IMR-90 (cell line): ENCODE results near the gene FOXO4. TPM values are rescaled to one million over a fixed set of nuclear protein-coding genes. Genes with fewer than 3 reads are reported as not detected.

Source experiments
- ATAC-seq: fragments of 200-7000 bp; cut with Tn5 transposase; 2 replicates; pipeline ENCODE4 v1.9.1; 2020; ENCODE audit warnings: low read depth, mild to moderate bottlenecking, moderate library complexity
- BruUV-seq: library from RNA; stranded (reverse); fragments of 400-500 nt; replicated peaks from 2 replicates; lab custom pipeline; 2021; lab: Mats Ljungman, UMichigan
- CTCF ChIA-PET: fragments of 300-600 bp; formaldehyde crosslinking; extraction: SDS; loops from one replicate; lab custom pipeline; 2021; ENCODE audit warnings: antibody characterized with exemption; lab: Yijun Ruan, JAX
- POLR2A ChIA-PET: fragments of 300-600 bp; sonication (Branson Sonifier 250); formaldehyde crosslinking; loops from one replicate; lab custom pipeline; 2022; ENCODE audit warnings: antibody characterized with exemption; ENCODE audit not compliant: unreplicated experiment; lab: Charles Lee
- DNase-seq: peaks from one replicate; pipeline ENCODE4 v3.0.0; 2013
- H2AFZ ChIP-seq: replicated peaks from 2 replicates; pipeline ENCODE3; 2013; ENCODE audit warnings: low read length, mild to moderate bottlenecking; ENCODE audit not compliant: poor library complexity
- H2AK5ac ChIP-seq: 2 replicates; pipeline ENCODE4 v1.6.1; 2013; ENCODE audit warnings: low read depth, low read length, inconsistent platforms
- H2AK9ac ChIP-seq: replicated peaks from 2 replicates; pipeline ENCODE3; 2013; ENCODE audit warnings: mild to moderate bottlenecking, low read depth, low read length, moderate library complexity; ENCODE audit not compliant: poor library complexity
- H2BK120ac ChIP-seq: 2 replicates; pipeline ENCODE4 v1.6.1; 2013; ENCODE audit warnings: low read depth, low read length, inconsistent platforms
- H2BK15ac ChIP-seq: 3 replicates; pipeline ENCODE4 v1.6.1; 2013; ENCODE audit warnings: low read depth, low read length, inconsistent platforms
- H2BK20ac ChIP-seq: 2 replicates; pipeline ENCODE4 v1.6.1; 2013; ENCODE audit warnings: low read depth, mild to moderate bottlenecking, inconsistent platforms, low read length, moderate library complexity
- H2BK5ac ChIP-seq: 2 replicates; pipeline ENCODE4 v1.6.1; 2013; ENCODE audit warnings: mild to moderate bottlenecking, low read depth, low read length, inconsistent platforms; ENCODE audit not compliant: poor library complexity, severe bottlenecking
- H3K14ac ChIP-seq: replicated peaks from 2 replicates; pipeline ENCODE4 v1.6.1; 2013; ENCODE audit warnings: low read depth, low read length, inconsistent platforms
- H3K18ac ChIP-seq: 2 replicates; pipeline ENCODE4 v1.6.1; 2013; ENCODE audit warnings: low read depth, low read length, control low read depth
- H3K23ac ChIP-seq: 2 replicates; pipeline ENCODE4 v1.6.1; 2013; ENCODE audit warnings: low read depth, low read length, inconsistent platforms
- H3K27ac ChIP-seq: 2 replicates; pipeline ENCODE4 v1.5.1; 2013; ENCODE audit warnings: mild to moderate bottlenecking, control low read depth, low read length; ENCODE audit not compliant: insufficient read depth
- H3K27me3 ChIP-seq: 2 replicates; pipeline ENCODE4 v1.6.1; 2013; ENCODE audit warnings: low read length; ENCODE audit not compliant: control insufficient read depth, insufficient read depth
- H3K36me3 ChIP-seq: 2 replicates; pipeline ENCODE4 v1.6.1; 2013; ENCODE audit warnings: low read length, mixed read lengths; ENCODE audit not compliant: control insufficient read depth, insufficient read depth
- H3K4ac ChIP-seq: 2 replicates; pipeline ENCODE4 v1.6.1; 2013; ENCODE audit warnings: low read depth, low read length, inconsistent platforms
- H3K4me1 ChIP-seq: 2 replicates; pipeline ENCODE4 v1.6.1; 2013; ENCODE audit warnings: low read length, mixed read lengths; ENCODE audit not compliant: control insufficient read depth, insufficient read depth
- H3K4me2 ChIP-seq: 2 replicates; pipeline ENCODE4 v1.6.1; 2013; ENCODE audit warnings: low read depth, mild to moderate bottlenecking, control low read depth, low read length, moderate library complexity
- H3K4me3 ChIP-seq: 2 replicates; pipeline ENCODE4 v1.5.1; 2013; ENCODE audit warnings: low read depth, mild to moderate bottlenecking, control low read depth, low read length, moderate library complexity; ENCODE audit not compliant: insufficient read depth
- H3K56ac ChIP-seq: 2 replicates; pipeline ENCODE4 v1.6.1; 2013; ENCODE audit warnings: low read length, inconsistent platforms; ENCODE audit not compliant: insufficient read depth; ENCODE audit errors: extremely low read depth
- H3K79me1 ChIP-seq, 2 experiments: 2 replicates each; pipeline ENCODE4 v1.6.1; 2013; ENCODE audit warnings: low read length in 2 of 2, inconsistent platforms in 1 of 2, low read depth in 1 of 2
- H3K9ac ChIP-seq: 2 replicates; pipeline ENCODE4 v1.6.1; 2013; ENCODE audit warnings: low read depth, low read length, control low read depth
- H3K9me1 ChIP-seq: 2 replicates; pipeline ENCODE4 v1.6.1; 2013; ENCODE audit warnings: low read length, inconsistent platforms; ENCODE audit not compliant: insufficient read depth
- H3K9me3 ChIP-seq: 2 replicates; pipeline ENCODE4 v1.6.1; 2013; ENCODE audit warnings: low read length; ENCODE audit not compliant: control insufficient read depth, insufficient read depth
- H4K20me1 ChIP-seq: 2 replicates; pipeline ENCODE4 v1.6.1; 2013; ENCODE audit warnings: low read length, inconsistent platforms; ENCODE audit not compliant: insufficient read depth
- H4K5ac ChIP-seq: 2 replicates; pipeline ENCODE4 v1.6.1; 2013; ENCODE audit warnings: mild to moderate bottlenecking, low read depth, low read length, control low read depth
- H4K8ac ChIP-seq, 2 experiments: 2 replicates each; pipeline ENCODE4 v1.6.1; 2013; ENCODE audit warnings: low read depth in 2 of 2, low read length in 2 of 2, control low read depth in 1 of 2, inconsistent platforms in 1 of 2
- H4K91ac ChIP-seq: 2 replicates; pipeline ENCODE4 v1.6.1; 2013; ENCODE audit warnings: low read depth, low read length, inconsistent platforms; ENCODE audit not compliant: insufficient read depth
- BHLHE40 ChIP-seq: fragments of 150-350 bp; IDR thresholded peaks from 2 replicates; pipeline ENCODE4 v1.6.1; 2016; ENCODE audit warnings: mild to moderate bottlenecking, low read depth, low read length
- CHD1 ChIP-seq: IDR thresholded peaks from 2 replicates; pipeline ENCODE4 v1.6.1; 2012; ENCODE audit warnings: low read depth, low read length, improper control_type of control experiment
- FOS ChIP-seq: fragments of 150-350 bp; IDR thresholded peaks from 2 replicates; pipeline ENCODE4 v1.6.1; 2016; ENCODE audit warnings: low read depth, low read length
- MAFK ChIP-seq: IDR thresholded peaks from 2 replicates; pipeline ENCODE4 v1.6.1; 2012; ENCODE audit warnings: low read depth, low read length, improper control_type of control experiment
- MXI1 ChIP-seq: IDR thresholded peaks from 2 replicates; pipeline ENCODE4 v1.6.1; 2012; ENCODE audit warnings: low read depth, mild to moderate bottlenecking, low read length, moderate library complexity, borderline replicate concordance
- NFE2L2 ChIP-seq: fragments of 150-350 bp; IDR thresholded peaks from 2 replicates; pipeline ENCODE4 v1.6.1; 2016; ENCODE audit warnings: low read depth, mild to moderate bottlenecking, low read length
- POLR2A ChIP-seq: IDR thresholded peaks from 2 replicates; pipeline ENCODE4 v1.6.1; 2012; ENCODE audit warnings: mild to moderate bottlenecking, low read depth, low read length
- RAD21 ChIP-seq: IDR thresholded peaks from 2 replicates; pipeline ENCODE4 v1.6.1; 2012; ENCODE audit warnings: low read length, improper control_type of control experiment
- RCOR1 ChIP-seq: IDR thresholded peaks from 2 replicates; pipeline ENCODE4 v1.6.1; 2012; ENCODE audit warnings: mild to moderate bottlenecking, low read length, improper control_type of control experiment; ENCODE audit not compliant: insufficient replicate concordance
- SMC3 ChIP-seq: fragments of 150-350 bp; IDR thresholded peaks from 2 replicates; pipeline ENCODE4 v1.6.1; 2016; ENCODE audit warnings: low read depth, mild to moderate bottlenecking, antibody characterized with exemption, low read length, moderate library complexity
- WGBS, 2 experiments: methylation state at CpG; one replicate each; pipeline versions ENCODE4 v1.1.5 to v1.1.7; 2013; ENCODE audit warnings: missing lambda C conversion rate in 2 of 2; ENCODE audit not compliant: insufficient read length in 1 of 2; ENCODE audit errors: extremely low coverage in 2 of 2; 5-methylcytosine and 5-hydroxymethylcytosine counted together
- dilution Hi-C: fragments of 300-500 bp; cut with HindIII; formaldehyde crosslinking; loops from one replicate; pipeline ENCODE4 v1.14.3; 2018; ENCODE audit warnings: low sequenced_read_pairs; ENCODE audit not compliant: unreplicated experiment
- in situ Hi-C: fragments of 300-500 bp; cut with MboI; formaldehyde crosslinking; loops from 3 replicates; pipeline ENCODE4 v1.14.3; 2019; ENCODE audit warnings: low sequenced_read_pairs, inconsistent platforms, mixed read lengths
- intact Hi-C: fragments of 100-400 bp; cut with micrococcal nuclease; formaldehyde crosslinking; loops from 2 replicates; pipeline ENCODE4 v1.10.0; 2022
- polyA plus RNA-seq, 3 experiments: library from polyadenylated mRNA; depleted of rRNA; stranded (reverse); fragments of >200 nt; gene quantifications; 2 replicates each; pipeline ENCODE4 v1.2.3, GENCODE V29; 2012; ENCODE audit warnings: low replicate concordance in 1 of 3
- total RNA-seq: library from RNA; depleted of rRNA; stranded (reverse); fragments of >200 nt; gene quantifications from 2 replicates; pipeline ENCODE4 v1.2.3, GENCODE V29; 2012
- TF ChIP-seq, protein P1 (sequence below): fragments of 150-350 bp; IDR thresholded peaks from 2 replicates; pipeline ENCODE4 v1.6.1; 2017; ENCODE audit warnings: mild to moderate bottlenecking, antibody characterized with exemption, low read length, low read depth
- TF ChIP-seq, protein P2 (sequence below): fragments of 150-350 bp; IDR thresholded peaks from 2 replicates; pipeline ENCODE4 v1.6.1; 2016; ENCODE audit warnings: low read depth, mild to moderate bottlenecking, low read length, moderate library complexity, borderline replicate concordance

FOXO4 gene
- total and polyA plus RNA-seq, 2 of the 4 experiments (the other 2 are of a cell fraction): 2.0 to 2.6 TPM

DNA sequence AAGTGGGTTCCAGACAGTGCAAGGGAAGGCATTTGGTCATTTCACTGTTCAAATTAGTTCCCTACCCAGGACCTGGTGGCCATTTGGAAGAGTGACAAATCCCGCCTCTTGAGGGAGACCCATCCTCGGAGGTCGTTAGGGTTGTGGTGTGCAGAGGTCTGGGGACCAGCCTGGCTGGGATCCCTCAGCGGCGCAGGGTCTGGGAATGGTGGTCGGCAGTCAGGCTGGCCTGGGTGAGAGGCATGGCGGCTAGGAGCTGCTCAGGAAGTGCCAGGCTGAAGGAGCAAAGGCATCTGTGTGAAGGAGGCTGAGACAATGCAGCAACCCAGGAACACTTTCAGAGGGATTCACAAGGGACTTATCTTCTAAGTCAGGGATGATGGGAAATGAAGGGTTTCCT is 55.7 kb downstream of the FOXO4 start:
- Histone ChIP-seq H3K79me1 (no peaks in the 10 kb centered on the region), H2AK5ac (no peak overlapping the region), H3K56ac (no peak overlapping the region), H3K4me2 (no peak overlapping the region), H2BK20ac (no peak overlapping the region), H4K20me1 (no peaks in the 10 kb centered on the region), H3K9ac (no peak overlapping the region), H2AFZ (peak overlapping the region; percentile 56), H4K91ac (no peak overlapping the region), H3K9me3 (no peaks in the 10 kb centered on the region), H2BK15ac (no peak overlapping the region), H4K8ac (no peak overlapping the region), H3K9me1 (no peaks in the 10 kb centered on the region), H2AK9ac (no peak overlapping the region), H2BK120ac (no peak overlapping the region), H3K36me3 (no peaks in the 10 kb centered on the region), H3K4me3 (no peak overlapping the region), H3K23ac (no peak overlapping the region), H3K4me1 (no peaks in the 10 kb centered on the region; the same call in 1 of the 2 replicates), H4K5ac (no peak overlapping the region), H2BK5ac (no peak overlapping the region), H3K14ac (no peak overlapping the region), H3K4ac (no peak overlapping the region), H3K27ac (no peak overlapping the region), H3K18ac (no peak overlapping the region), H3K27me3 (peaks cover 12% of the 10 kb centered on the region; the same call in 1 of the 2 replicates)
- WGBS, 2 experiments: 20% methylated on average over 1 of the region's 7 CpGs; no CpG with 5 or more reads in 1 of the 2 experiments
- BruUV-seq: no TSS peak
- dilution Hi-C loops (no loop called here), in situ Hi-C loops (no loop called here), intact Hi-C loops (no loop called here)
- ChIA-PET POLR2A (no interaction called here), CTCF (no interaction called here)
- no peak for TF ChIP-seq SMC3
- TF ChIP-seq, protein P1, sequence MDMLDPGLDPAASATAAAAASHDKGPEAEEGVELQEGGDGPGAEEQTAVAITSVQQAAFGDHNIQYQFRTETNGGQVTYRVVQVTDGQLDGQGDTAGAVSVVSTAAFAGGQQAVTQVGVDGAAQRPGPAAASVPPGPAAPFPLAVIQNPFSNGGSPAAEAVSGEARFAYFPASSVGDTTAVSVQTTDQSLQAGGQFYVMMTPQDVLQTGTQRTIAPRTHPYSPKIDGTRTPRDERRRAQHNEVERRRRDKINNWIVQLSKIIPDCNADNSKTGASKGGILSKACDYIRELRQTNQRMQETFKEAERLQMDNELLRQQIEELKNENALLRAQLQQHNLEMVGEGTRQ: no peak
- TF ChIP-seq, protein P2, sequence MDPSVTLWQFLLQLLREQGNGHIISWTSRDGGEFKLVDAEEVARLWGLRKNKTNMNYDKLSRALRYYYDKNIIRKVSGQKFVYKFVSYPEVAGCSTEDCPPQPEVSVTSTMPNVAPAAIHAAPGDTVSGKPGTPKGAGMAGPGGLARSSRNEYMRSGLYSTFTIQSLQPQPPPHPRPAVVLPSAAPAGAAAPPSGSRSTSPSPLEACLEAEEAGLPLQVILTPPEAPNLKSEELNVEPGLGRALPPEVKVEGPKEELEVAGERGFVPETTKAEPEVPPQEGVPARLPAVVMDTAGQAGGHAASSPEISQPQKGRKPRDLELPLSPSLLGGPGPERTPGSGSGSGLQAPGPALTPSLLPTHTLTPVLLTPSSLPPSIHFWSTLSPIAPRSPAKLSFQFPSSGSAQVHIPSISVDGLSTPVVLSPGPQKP: no peak
- no peak for TF ChIP-seq MXI1
- TF ChIP-seq MAFK: no peak
- TF ChIP-seq POLR2A: no peak
- no peak for TF ChIP-seq NFE2L2
- TF ChIP-seq FOS: no peak
- no peak for TF ChIP-seq BHLHE40
- TF ChIP-seq CHD1: no peak
- TF ChIP-seq RCOR1: no peak
- no peak for TF ChIP-seq RAD21
- no peak for DNase-seq
- ATAC-seq: no peak
